ENCODE data around the gene ARMS2. TPM values are rescaled to one million over a fixed set of nuclear protein-coding genes. Genes with fewer than 3 reads are reported as not detected.

Gene ARMS2
- total RNA-seq, 1 donor from 2014 or later: not detected

GRCh38 chr10:122454071-122454470, 382 bp upstream of the ARMS2 start:
- no peak for DNase-seq

- DNase-seq: no peak
Observed at GRCh38 chr10:122455376-122456079, 1.1 kb downstream of the ARMS2 start.

- DNase-seq: no peak
Observed at GRCh38 chr10:122457934-122458333, 3.5 kb downstream of the ARMS2 start.

GRCh38 chr10:122458693-122459092, 4.2 kb downstream of the ARMS2 start:
- no peak for DNase-seq

GRCh38 chr10:122459561-122460273, 5.3 kb downstream of the ARMS2 start:
- no peak for DNase-seq

GRCh38 chr10:122460891-122461293, 6.4 kb downstream of the ARMS2 start:
- DNase-seq: no peak

- peak; percentile 84 for DNase-seq
Observed at GRCh38 chr10:122461367-122461728, 6.9 kb downstream of the ARMS2 start, which contains the start of gene HTRA1. HTRA1 (plus strand) TSS chr10:122461553; CDS start chr10:122461653, 100 bp downstream.

- DNase-seq: no peak
Observed at GRCh38 chr10:122461729-122462532, 7.5 kb downstream of the ARMS2 start.

GRCh38 chr10:122462533-122463465, 8.3 kb downstream of the ARMS2 start:
- DNase-seq: peak; percentile 78

GRCh38 chr10:122463466-122464249, 9.2 kb downstream of the ARMS2 start:
- no peak for DNase-seq

GRCh38 chr10:122464250-122464510, 9.7 kb downstream of the ARMS2 start:
- DNase-seq: no peak

GRCh38 chr10:122464586-122464985, 10.1 kb downstream of the ARMS2 start:
- DNase-seq: no peak

GRCh38 chr10:122465401-122466040, 11.1 kb downstream of the ARMS2 start:
- DNase-seq: peak; percentile 63

GRCh38 chr10:122466951-122467381, 12.5 kb downstream of the ARMS2 start:
- no peak for DNase-seq

- no peak for DNase-seq
Observed at GRCh38 chr10:122467701-122468100, 13.2 kb downstream of the ARMS2 start.

- DNase-seq: no peak
Observed at GRCh38 chr10:122468307-122468925, 14.0 kb downstream of the ARMS2 start.

GRCh38 chr10:122468926-122469781, 14.7 kb downstream of the ARMS2 start:
- DNase-seq: peak; percentile 61

GRCh38 chr10:122469848-122470247, 15.4 kb downstream of the ARMS2 start:
- DNase-seq: no peak

GRCh38 chr10:122471531-122472177, 17.2 kb downstream of the ARMS2 start:
- no peak for DNase-seq

Data from tongue (tissue), 2 donors.